Dedifferentiated amniotic fluid mesenchymal stem cell (primary cell): ENCODE measurements around the gene AGO4.
A peak's percentile ranks its signal among the peaks of the same experiment; 100 is the strongest.
"Not testable (repeated sequence)": the region's sequence is repeated elsewhere in the genome, so short reads cannot be mapped to it uniquely, and the experiment has no call there.

Experiments used
- DNase-seq: peaks from one replicate; pipeline ENCODE4 v3.0.0-alpha.2; 2016; ENCODE audit errors: extremely low spot score

AGO4 gene

GRCh38 chr1:35810096-35810881 is 2.5 kb downstream of the AGO4 start:
- no peak for DNase-seq

DNA sequence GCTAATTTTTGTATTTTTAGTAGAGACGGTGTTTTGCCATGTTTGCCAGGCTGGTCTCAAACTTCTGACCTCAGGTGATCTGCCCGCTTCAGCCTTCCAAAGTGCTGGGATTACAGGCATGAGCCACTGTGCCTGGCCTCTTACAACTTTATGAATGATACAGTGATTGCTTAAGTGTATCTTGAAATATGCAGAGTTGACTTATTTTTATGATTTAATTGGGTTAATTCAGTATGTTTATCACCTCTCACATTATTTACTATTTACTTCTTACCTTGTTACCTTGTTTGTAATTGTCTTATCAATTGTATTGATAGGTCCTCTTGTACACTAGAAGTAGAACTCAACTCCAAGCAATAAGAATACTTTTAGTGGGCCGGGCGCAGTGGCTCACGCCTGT is 4.9 kb downstream of the AGO4 start:
- DNase-seq: not testable (repeated sequence)

DNA sequence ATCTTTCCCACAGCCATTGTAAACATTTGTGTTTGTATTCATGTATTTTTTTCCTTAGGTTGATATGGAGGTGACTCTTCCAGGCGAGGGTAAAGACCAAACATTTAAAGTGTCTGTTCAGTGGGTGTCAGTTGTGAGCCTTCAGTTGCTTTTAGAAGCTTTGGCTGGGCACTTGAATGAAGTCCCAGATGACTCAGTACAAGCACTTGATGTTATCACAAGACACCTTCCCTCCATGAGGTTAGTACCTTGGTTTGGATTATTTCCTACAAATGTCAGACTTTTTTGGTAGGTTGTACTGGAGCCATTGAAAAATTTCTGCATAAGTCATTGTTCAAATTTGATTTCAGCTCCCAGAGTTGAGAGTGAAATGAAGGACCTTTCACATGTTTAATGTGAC is 17.4 kb downstream of the AGO4 start:
- no peak for DNase-seq

- no peak for DNase-seq
Measured at GRCh38 chr1:35832276-35832905, 24.6 kb downstream of the AGO4 start.

DNA sequence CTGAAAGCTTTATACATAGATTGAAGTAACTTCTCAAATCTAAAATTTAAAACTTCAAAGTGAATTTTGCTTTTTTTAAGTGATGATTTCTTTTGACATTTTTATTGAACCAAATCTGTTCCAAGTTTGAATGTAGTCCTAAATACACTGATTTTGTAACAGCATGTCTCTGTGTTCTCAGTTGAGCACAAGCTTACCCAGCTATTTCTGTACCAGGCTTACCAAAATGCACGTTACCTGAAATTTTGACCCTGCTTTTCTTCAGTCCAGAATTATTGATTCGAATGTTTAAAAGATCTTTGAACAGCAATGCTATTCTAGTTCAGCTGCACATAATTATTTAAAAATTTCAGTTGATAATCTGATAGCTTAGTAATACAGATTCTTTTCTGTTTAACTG is 25.6 kb downstream of the AGO4 start:
- no peak for DNase-seq

DNA sequence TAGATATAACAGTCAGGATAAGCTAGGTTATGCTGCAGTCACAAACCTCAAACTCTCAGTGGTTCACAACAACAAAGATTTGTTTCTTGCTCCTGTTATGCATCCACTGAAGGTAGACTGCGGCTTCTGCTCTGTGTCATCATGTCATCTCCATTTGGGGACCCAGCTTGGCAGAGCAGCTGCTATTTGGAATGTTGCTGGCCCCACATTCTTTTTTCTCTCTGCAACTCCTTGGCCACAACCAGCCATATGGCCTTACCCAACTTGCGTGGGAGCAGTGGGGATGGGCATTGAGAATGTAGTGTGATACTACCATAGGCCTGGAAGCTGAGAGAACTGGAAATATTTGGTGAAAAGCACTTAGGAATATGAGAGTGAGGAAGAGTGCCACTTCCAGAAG is 26.4 kb downstream of the AGO4 start:
- DNase-seq: no peak

GRCh38 chr1:35835398-35835797 is 27.6 kb downstream of the AGO4 start:
- DNase-seq: no peak

DNA sequence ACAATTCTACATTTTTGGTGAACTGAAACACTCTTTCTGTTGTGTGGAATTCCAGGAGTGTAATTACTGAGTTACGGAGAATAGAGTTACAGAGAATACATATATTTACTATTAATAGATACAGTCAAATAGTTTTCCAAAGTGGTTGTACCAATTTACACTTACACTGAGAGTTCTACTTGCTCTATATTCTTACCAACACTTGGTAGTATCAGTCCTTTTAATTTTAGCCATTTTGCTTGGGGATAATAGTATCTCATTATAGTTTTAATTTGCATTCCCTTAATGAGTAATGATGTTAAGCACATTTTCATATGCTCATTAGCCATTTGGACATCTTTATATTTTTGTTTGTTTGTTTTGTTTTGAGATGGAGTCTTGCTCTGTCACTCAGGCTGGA is 28.9 kb downstream of the AGO4 start:
- no peak for DNase-seq

- no peak for DNase-seq
Measured at GRCh38 chr1:35838693-35839245, 31.0 kb downstream of the AGO4 start.

- no peak for DNase-seq
Measured at GRCh38 chr1:35844826-35845225, 37.0 kb downstream of the AGO4 start.

DNA sequence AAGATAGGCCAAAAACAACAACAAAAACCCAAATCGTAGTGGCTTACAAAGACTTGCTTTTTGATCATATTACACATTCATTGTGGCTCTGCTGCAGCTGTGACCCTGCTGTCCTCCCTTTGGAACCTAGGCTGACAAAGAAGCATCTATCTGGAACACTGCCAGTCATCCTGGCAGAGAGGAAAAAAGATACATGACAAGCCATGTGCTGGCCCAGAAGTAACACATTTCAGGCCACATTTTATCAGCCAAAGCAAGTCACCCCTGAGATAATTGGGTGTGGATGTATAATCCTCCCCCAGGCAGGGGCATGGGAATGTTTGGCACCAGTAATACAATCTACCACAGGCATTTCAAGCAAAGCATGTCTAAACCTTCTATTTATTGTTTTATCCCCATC is 38.0 kb downstream of the AGO4 start:
- DNase-seq: peak; percentile 16

DNA sequence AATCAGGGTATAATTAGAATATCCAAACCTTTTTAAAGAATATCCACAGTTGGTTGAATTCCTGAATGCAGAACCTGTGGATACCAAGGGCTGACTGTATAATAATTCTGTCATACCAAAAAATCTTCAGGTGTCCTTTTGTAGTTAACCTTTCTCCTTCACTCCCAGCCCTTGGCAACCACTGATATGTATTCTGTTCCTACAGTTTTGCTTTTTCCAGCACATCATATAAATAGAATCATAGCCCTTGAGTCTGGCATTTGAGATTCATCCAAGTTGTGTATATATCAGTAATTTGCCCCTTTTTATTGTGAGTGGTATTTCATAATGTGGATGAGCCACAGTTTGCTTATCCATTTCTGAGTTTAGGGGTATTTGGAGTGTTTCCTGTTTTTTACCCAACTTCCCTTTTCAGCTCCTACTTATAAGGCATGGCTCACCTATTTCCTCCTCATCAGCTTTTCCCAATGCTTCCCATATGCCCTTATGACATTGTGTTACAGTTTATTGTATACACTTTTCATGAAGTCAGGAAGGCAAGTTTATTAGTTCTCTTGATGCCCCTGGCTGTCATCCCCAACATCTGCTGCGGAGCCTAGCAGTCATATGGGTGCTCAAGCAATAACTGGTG is 40.2 kb downstream of the AGO4 start:
- DNase-seq: no peak

DNA sequence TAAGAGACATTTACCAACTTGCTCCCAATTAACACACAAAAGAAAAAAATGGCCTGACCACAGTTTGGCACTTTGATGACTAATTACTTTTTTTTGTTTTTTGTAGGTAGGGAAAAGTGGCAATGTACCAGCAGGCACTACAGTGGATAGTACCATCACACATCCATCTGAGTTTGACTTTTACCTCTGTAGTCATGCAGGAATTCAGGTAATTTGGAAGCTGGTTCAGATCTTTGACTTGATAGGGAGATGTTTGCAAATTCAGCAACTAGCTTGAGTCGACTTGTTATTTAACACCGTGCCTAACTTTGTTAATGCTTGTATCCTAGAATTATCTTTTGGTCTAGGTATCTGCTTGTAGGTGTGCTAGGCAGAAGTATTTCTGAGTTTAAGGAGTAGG is 42.2 kb downstream of the AGO4 start:
- no peak for DNase-seq

DNA sequence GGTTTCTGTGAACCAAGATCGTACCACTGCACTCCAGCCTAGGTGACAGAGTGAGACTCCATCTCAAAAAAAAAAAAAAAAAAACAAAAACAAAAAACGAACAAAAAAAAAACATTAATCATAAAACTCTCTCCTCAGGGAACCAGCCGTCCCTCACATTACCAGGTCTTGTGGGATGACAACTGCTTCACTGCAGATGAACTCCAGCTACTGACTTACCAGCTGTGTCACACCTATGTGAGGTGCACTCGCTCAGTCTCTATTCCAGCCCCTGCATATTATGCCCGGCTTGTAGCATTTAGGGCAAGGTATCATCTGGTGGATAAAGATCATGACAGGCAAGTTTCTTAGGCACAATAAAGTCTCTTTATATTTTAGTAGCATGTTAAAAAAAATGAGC is 42.9 kb downstream of the AGO4 start:
- no peak for DNase-seq

- DNase-seq: peak; percentile 63
Measured at GRCh38 chr1:35851132-35851869, 43.5 kb downstream of the AGO4 start.

- no peak for DNase-seq
Measured at GRCh38 chr1:35852241-35852640, 44.4 kb downstream of the AGO4 start.

- DNase-seq: no peak
Measured at GRCh38 chr1:35854989-35855700, 47.3 kb downstream of the AGO4 start.

DNA sequence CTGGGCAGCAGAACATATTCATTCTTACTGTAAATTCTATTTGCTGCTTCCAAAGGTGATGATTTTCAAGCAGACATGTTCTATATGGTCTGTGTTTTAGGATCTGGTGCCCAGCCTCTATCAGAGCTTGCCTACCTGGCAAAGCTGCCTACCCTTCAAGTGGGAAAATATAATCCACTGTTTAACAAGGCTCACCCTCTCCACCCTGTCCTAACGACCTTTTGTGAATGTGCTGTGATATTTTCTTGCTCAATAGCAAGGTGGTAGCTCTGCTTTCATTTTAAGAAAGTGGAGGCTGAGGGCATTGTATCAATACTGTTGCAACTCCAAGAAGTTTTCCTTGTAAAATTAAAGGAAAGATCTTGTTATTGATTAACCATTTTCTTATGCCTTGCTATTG is 49.1 kb downstream of the AGO4 start:
- no peak for DNase-seq

GRCh38 chr1:35857830-35858229 is 50.0 kb downstream of the AGO4 start:
- DNase-seq: no peak

DNA sequence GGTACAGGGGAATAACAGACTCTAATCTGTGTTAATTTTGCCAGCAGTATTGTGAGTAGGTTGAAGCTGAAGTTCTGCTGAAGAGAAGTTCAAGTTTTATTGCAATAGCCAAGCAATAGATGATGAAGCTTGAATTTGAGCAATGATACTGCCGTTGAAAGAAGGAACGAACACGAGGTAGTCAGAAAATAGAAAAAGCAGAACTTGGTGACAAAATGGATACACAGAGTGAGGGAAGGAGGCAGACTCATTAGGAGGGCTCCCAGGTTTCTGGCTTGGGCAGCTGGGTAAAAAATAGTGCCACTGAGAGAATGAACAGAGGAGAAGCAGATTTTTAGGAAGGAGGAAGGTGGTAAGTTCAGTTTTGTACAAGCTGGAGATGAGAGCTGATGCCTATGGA is 52.9 kb downstream of the AGO4 start:
- DNase-seq: no peak

- no peak for DNase-seq
Measured at GRCh38 chr1:35863136-35863535, 55.3 kb downstream of the AGO4 start.
